ENCODE measurements around the gene ZDHHC11B.
"Not testable (repeated sequence)": the region's sequence is repeated elsewhere in the genome, so short reads cannot be mapped to it uniquely, and the experiment has no call there.

Gene ZDHHC11B

DNA sequence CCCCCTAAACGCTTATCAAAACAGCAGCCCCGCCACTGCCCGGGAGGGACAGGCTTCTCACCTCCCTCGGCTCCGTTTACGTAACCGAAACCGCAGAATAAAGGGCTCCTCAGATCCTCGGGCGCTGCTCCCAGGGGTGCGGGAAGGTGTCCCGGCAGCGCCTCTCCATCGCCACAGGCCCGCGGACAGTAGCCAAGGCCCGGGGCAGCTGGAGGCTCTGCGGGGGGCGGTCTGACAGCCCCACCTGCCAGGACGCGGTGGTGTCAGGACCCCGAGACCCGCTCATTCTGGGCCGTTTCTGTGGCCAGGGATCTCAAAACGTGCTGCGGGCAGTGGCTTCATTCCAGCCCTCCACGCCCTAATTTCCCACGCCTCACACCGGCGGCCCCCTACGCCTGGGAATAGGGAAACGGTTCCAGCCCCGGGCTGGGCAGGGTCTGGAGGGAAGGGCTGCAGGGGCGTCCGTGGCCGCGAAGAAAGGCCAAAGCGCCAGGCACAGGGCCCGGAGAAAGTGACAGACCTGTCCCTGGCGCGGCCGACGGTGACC is 575 bp downstream of the ZDHHC11B start:
- not testable (repeated sequence) for DNase-seq (ENCODE audit: low read depth)

DNA sequence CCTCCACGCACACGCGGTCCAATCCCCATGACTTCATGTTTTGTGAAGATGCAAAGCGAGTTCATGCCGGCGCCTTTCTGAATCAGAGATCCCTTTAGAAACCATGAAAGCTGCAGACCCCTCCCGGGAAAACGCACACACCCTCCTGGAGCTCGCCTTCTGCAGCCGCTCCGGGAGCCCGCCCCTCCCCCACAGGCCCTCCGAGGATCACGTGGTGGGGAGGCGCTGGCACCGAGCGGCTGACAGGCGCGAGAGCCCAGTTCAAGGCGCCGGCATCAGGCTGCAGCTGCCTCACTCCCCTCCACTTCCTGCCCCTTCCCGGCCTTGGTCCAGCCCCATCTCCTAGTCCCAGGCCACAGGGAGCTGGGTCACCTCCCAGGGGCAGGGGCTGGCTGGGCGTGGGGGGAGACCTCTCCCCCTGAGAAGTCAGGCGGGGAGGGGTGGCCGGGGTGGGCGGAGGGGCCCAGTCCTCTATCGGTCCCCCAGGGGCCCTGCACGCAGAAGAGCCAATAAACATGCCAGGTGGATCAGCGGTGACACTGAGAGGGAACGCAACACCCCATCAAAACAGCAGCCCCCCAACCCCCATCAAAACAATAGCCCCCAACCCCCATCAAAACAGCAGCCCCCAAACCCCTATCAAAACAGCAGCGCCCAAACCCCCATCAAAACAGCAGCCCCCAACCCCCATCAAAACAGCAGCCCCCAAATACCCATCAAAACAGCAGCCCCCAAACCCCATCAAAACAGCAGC is 1.3 kb downstream of the ZDHHC11B start:
- not testable (repeated sequence) for DNase-seq (ENCODE audit: low read depth)

DNA sequence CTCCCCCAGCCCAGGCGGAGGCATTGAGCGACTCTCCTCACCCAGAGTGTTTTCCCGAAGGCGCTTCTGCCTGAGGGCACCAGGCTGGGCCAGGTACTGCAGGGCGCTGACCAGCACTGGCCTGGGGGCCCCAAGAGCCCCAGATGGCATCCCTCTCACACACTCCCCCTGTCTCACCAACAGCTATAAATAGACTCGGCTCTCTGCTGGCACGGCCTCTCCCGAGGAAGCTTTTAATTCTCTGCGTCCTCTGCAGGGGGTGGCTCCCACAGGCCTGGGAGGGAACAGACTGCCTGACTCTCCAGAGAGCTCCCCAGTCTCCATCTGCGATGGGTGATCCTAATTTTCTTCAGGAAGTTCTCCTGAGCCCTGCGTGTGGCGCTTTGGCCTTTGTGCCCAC is 2.2 kb downstream of the ZDHHC11B start:
- DNase-seq (ENCODE audit: low read depth) = not testable (repeated sequence)

DNA sequence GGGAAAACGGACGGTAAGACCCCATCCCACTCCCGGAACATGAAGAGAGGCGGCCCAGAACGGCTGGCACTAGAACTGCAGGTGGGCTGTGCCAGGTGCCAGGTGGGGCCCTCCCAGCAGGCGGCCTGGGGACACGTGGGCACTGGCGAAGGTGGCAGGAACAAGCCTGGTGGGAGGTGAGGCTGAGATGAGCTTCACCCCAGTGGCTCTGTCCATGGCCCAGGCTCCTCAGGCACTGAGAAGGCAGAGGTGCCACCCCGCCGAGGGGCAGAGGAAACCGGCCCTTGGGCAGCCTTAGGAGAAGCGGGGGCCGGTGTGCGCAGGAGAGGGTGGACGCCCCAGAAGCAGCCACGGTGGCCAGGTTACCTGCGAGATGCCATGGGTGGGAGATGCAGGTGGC is 4.0 kb downstream of the ZDHHC11B start:
- not testable (repeated sequence) for DNase-seq (ENCODE audit: low read depth)

DNA sequence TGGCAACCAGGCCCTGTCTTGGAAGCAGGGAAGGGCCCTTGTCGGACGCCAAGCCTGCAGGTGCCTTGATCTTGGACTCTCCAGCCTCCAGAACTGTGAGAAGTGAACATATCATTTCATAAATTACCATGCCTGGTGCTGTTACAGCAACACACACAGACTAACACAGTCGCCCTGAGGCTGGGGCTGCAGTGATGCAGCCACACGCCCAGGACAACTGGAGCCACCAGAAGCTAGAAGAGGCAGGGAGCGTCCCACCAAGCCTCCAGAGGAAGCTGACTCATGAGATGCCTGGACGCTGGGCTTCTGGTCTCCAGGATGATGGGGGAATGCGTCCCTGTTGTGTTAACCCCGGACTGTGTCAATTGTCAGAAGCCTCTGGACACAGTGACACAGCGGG is 5.6 kb downstream of the ZDHHC11B start:
- DNase-seq (ENCODE audit: low read depth) = not testable (repeated sequence)

DNA sequence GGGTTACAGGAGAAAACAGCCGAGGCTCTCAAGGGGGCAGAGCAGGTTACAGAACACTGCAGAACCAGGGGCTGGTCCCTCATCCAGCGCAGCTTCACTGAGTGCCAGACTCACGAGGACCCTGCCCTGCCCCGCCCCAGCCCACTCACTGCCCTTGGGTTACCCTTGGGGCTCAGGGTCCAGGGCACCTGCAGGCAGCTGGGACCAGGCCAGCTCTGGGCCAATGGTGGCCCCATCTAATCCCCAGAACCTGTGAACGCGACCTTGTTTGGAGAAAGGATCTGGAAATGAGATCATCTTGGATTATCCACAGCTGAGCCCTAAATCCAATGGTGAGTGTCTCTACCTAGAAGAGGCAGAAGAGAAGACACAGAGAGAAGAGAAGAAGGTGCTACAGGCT is 6.1 kb downstream of the ZDHHC11B start:
- not testable (repeated sequence) for DNase-seq (ENCODE audit: low read depth)

DNA sequence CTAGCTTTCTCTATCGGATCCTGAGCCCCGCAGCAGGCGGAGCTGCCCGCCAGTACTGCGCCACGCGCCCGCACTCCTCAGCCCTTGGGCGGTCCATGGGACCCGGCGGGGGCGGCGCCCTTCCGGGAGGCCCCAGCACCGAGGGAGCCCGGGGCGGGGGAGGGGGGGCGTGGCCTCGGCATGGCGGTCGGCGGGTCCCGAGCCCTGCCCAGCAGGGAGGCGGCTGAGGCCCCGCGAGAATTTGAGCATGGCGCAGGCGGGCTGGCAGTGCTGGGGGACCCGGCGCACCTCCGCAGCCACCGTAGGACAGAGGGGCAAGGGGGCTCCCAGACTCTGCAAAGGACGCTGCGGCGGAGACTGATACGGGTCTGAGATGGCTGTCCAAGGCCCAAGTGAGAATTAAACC is 6.8 kb downstream of the ZDHHC11B start:
- no peak for DNase-seq (ENCODE audit: low read depth)

DNA sequence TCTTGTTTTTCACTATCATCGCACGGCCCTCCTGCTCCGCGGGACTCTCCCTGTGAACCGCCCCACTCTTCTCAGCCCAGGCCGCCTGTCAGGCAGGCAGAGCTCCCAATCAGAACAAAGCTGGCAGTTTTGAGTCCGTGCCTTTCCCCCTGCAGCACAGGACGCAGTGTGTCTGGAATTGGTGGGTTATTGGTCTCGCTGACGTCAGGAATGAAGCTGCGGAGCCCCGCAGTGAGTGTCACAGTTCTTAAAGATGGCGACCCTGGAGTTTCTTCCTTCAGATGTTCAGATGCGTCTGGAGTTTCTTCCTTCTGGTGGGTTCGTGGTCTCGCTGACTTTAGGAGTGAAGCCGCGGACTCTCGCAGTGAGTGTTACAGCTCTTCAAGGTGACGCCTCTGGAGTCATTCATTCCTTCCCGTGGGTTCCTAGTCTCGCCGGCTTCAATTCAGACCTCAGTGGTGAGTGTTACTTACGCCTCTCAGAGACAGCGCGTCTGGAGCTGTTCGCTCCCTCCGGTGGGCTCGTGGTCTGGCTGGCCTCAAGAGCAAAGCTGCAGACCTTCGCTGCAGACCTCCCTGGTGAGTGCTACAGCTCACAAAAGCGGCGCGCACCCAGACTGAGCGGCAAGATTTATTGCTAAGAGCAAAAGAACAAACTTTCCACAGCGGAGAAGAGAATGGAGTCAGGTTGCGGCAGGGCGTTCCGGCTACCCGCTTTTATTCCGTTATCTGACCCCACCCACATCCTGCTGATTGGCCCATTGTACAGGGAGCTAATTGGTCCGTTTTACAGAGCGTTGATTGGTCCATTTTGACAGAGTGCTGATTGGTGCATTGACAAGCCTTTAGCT is 7.4 kb downstream of the ZDHHC11B start:
- no peak for DNase-seq (ENCODE audit: low read depth)

DNA sequence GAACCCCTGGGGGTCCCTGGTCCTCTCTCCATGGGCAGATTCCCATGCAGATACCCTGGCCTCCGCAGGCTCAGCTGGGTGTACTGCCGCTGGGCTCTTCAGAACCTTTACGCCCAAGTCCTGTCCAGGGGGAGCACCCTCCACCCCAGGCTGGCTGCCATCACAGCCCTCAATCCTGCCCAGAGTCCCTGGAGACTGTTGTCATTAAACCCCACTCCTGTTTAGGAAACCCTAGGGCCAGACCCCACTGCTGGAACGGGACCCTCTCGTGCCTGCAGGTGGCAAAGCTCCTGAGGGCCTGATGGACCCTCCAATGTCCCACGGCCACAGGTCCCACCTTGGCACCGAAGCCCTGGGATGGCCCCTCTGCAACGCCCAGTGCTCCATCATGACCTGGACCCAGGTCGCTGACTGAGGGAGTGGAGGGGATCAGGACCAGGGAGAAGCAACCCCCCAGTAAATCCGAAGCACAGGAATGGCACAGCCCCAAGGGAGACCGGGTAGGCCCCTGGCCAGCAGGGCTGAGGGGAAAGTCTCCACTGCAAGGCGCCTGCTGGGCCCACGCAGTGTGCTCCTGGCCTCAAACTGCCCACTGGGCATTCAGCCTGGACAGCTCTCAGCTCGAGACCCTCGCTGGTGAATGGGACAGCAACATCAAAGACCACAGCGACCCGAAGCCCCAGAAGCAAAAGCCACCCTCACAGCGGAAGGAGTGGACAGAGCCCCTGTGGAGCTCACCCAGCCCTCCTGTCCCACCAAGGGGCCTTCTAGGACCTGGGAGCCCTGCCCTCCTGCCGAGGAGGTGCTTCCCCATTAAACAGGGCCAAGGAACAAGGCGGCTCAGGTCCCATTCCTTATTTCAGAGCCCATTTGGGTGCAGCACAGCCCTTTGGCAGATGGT is 8.3 kb downstream of the ZDHHC11B start:
- no peak for DNase-seq (ENCODE audit: low read depth)

DNA sequence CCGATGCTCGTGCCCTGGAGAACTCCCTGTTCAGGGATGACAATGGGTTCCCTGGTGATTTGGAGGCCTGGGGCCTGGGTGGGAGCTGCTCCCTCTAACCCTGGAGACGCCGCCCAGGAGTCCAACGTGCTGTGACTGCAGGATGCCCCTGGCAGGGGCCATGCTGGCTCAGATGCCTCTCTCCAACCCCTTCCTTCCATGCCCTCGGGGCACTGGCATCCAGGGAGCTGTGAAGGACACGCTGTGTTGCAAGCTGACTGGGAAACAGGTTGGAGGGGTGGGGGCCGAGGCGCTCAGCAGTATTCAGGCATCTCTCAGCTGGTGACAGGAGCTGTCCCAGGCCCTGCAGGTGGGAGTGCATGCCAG is 9.0 kb downstream of the ZDHHC11B start:
- not testable (repeated sequence) for DNase-seq (ENCODE audit: low read depth)

DNA sequence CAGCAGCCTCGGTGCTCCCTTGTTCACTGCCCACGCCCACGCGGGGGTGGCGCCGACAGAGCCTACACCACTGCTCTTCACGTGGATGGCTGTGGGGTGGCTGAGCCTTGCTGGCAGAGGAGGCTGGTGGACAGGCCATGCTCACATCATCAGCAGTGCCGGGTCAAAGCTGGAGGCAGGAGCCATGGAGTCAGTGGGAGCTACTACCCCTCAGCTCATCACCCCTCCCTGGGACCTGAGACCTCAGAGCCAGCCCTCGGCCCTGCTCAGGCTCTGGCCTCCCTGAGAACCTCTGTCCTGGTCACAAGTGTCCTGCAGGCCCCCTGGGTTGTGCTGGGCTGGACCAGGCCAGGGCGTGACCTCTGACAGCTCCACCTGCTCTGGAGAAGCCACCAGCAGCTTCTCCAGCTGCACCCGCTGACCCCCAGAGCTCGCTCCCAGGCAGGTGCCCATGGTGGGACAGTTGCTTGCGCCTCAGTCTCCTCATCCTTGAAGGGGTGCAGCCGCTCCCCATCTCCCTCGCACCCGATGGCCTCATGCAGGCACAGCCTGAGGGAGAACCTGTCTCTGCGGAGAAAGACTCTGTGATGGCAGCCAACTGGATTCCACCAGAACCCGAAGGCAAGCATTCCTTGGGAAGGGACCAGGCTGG is 9.5 kb downstream of the ZDHHC11B start:
- DNase-seq (ENCODE audit: low read depth) = not testable (repeated sequence)

DNA sequence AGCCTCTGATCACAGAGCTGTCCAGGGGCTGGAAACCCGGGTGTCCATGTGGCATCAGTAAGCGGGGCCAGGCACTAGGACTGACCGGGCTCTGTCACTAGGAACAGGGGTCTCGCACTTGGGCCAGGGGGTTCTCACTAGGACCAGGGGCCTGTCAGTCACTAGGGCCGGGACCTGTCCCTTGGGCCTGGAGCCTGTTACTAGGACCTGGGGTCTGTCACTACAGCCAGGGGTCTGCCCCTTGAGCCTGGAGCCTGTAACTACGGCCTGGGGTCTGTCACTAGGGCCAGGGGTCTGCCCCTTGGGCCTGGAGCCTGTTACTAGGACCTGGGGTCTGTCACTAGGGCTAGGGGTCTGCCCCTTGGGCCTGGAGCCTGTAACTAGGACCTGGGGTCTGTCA is 10.2 kb downstream of the ZDHHC11B start:
- DNase-seq (ENCODE audit: low read depth) = not testable (repeated sequence)

DNA sequence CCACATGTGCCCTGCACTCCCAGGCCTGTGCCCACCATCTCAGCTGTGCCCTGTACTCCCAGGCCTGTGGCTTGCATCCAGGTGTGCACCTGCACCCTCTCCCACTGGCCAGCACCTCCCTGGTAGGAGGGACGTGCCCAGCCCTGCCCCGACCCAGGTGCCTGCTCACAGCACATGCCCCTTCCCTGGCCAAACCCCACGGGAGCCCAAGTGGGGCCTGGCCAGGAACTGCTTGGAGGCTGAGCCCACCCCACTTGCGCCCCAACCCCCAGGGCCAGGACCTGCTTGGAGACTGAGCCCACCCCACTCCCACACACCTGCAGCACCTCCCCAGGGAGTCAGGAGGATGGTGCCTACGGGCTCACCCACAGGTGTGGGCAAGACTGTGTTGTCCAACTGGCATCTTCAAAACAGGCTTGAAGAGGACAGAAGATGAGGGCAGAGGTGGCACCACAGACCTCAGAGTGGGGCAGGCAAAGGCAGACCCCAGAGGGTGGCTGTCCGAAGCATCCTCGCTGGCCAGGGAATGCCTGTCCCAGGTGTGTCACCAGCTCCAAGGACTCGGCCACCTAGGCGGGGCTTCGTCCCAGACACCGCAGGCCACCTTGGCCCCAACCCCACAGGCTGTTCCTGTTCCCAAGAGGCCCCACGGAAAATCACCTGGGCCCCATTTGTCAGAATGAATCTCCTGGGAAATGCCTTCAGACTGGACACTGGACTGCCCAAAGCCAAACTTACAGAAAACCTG is 10.8 kb downstream of the ZDHHC11B start:
- no peak for DNase-seq (ENCODE audit: low read depth)

DNA sequence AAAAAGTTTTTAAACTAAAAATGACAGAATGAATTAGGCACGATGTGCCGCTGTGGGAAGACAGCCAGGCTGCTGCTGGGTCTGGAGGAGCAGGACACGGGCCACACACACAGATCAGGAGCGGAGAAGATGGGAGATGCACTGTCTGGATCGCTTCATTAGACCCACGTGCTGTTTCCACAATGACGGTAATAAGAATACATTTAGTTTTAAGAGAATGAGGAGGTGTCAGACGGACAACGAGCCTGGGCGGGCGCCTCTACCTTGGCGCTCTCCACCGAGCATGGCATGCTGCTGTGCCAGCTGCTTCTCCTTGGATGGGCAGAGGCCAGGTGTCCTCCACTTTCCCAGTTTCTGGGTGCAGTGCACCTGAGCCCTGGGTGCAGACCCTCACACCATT is 11.6 kb downstream of the ZDHHC11B start:
- DNase-seq (ENCODE audit: low read depth) = not testable (repeated sequence)

DNA sequence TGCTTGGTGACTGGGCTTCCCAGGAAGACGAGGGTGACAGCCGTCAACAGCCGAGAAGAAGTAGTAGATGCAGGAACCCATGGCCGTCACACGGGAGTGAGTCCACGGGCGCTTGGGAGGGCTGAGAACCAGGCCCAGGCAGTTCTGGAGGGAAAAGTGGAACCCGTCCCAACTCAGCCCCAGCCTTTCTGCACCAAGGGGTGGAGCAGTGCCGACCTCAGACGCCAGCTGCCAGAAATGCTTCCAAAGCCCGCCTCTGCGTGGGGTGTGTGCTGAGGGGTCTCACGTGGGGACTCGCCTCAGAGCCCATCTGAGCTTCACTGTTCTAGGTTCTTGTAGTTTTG is 12.0 kb downstream of the ZDHHC11B start:
- DNase-seq (ENCODE audit: low read depth) = not testable (repeated sequence)

DNA sequence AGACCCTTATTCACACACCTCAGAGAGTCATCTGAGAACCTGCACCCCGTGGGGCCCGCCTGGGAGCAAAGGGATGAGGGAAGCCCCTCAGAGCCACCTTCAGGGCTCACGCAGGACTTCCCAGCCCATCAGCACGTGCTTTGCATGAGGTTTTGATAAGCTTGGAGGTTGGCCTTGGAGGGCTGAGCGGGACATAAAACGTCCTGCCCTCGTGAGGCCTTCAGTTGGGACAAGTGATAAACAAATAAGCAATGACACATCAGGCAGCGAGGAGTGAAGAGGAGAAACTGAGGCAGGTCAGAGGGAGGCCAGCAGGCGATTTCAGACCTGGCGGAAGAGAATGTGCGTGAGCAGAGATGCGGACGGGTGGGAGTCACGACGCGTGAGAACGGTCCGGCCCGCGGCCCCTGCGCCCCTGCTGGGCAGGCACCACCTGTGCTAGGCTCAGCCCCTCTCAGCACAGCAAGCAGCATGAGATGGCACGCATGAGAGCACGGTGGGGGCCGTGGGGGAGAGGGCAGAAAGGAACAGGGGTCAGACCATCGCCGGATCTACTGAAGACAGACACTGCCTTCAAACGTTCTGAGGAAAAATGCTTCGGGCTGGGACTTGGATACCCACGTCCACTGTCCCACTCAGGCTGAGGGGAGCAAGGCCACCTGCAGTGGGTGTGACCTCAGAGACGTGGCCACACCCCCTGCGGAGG is 12.5 kb downstream of the ZDHHC11B start:
- not testable (repeated sequence) for DNase-seq (ENCODE audit: low read depth)

DNA sequence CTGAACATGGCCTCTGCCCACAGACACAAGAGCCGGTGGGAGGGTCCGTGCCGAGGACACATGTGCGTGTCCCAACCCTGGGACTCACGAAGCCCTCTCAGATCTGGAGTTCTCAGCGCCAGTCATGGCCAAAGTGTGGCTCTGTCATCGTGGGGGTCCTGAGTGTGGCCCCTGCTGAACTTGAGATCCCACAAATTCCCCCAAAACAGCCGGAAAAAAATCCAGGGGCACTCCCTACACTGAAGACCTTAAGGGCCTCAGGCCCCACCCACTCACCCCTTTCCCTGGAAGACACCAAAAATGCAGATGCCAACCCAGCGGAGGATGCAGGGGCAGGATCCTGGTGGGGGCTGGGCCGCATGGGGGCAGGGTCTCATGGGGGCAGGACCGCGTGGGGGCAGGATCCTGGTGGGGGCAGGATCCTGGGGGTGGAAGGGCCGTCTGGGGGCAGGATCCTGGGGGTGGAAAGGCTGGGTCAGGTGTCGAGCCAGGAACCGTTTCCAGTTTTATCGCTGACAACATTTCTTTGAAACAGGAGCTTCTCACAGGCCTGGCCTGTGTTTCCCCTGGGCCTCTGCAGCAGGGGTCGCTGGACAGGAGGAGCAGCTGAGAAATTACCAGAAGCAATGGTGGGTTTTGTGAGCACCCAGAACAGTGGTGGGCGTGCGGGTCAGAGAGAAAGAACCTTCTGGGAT is 13.3 kb downstream of the ZDHHC11B start:
- DNase-seq (ENCODE audit: low read depth) = not testable (repeated sequence)

DNA sequence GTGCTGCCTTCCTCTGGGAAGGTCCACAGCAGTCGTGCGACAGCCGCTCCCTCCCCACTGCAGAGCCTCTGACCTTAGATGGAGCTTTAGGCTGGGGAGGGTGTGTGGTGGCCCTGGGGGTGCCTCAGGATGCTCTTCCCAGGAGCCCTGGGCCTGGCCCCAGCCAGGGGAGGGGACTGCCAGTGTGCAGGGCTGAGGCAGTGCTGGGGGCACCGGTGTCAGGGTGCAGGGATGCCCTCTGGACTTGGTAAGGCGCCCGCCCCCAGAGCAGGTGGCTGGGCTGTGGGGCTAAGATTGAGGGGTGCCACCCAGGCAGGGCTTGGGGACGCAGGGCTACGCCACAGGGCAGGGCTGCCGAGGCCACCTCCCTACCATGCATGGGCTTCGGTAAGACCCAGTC is 13.9 kb downstream of the ZDHHC11B start:
- DNase-seq (ENCODE audit: low read depth) = not testable (repeated sequence)

DNA sequence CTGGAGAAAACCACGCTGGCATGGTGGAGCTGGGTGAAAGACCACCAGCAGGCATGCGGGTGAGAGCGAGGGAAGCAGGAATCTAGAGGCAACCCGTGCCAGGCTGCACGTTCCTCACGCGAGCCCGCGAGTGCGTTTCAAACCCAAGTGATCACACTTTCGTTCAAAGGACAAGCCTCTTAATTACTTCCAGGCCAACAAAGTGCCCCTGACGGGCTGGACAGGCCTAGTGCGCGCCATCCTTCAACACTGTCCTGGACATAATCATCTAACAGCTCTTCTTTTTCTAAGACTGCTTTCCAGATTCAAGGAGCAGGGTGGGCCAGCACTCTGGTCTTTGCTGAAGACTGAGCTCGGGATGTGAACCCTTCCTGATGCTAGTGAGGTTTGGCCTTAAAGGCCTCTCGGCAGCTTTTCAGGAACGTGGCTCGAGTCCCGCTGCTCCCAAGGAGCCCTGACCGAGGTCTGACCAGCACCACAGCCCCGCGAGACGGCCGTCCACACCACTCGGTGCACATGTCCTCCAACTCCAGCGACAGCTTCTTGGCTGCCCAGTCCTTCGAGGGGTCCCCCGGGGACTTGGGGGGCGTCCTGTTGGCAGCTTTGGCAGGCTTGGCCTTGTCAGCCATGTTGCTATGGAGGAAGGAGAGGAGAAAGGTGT is 14.9 kb downstream of the ZDHHC11B start:
- DNase-seq (ENCODE audit: low read depth) = not testable (repeated sequence)

All from HS-5 (cell line).